SK-N-SH treated with all-trans-retinoic acid at 6 μM for 48 hours (cell line): ENCODE measurements around the gene MS4A4A.

Experiments
- ARNTL ChIP-seq: fragments of 450-650 bp; formaldehyde crosslinking; IDR thresholded peaks from 2 replicates; pipeline ENCODE4 v1.5.0; 2020; ENCODE audit warnings: low read depth, mild to moderate bottlenecking, moderate library complexity, borderline replicate concordance
- OSR1 ChIP-seq: fragments of 250-450 bp; sonication (Bioruptor Pico); IDR thresholded peaks from 2 replicates; pipeline ENCODE4 v1.8.0; 2022; ENCODE audit warnings: moderate library complexity, mild to moderate bottlenecking, inconsistent platforms
- POU6F1 ChIP-seq: fragments of 250-450 bp; sonication (Bioruptor Pico); IDR thresholded peaks from 2 replicates; pipeline ENCODE4 v1.8.0; 2021; ENCODE audit warnings: low read depth, mild to moderate bottlenecking, moderate library complexity, borderline replicate concordance
- TCF4 ChIP-seq: fragments of 250-450 bp; sonication (Bioruptor Pico); IDR thresholded peaks from 2 replicates; pipeline ENCODE4 v1.8.0; 2021; ENCODE audit warnings: mild to moderate bottlenecking, moderate library complexity, borderline replicate concordance
- TSHZ2 ChIP-seq: fragments of 250-450 bp; sonication (Bioruptor Pico); IDR thresholded peaks from 2 replicates; pipeline ENCODE4 v1.5.0; 2020; ENCODE audit warnings: mild to moderate bottlenecking, moderate library complexity
- ZFP30 ChIP-seq: fragments of 450-650 bp; formaldehyde crosslinking; IDR thresholded peaks from 2 replicates; pipeline ENCODE4 v1.5.0; 2022; ENCODE audit warnings: mild to moderate bottlenecking, moderate library complexity
- ZNF8 ChIP-seq: fragments of 450-650 bp; formaldehyde crosslinking; IDR thresholded peaks from 2 replicates; pipeline ENCODE4 v1.5.0; 2020; ENCODE audit warnings: mild to moderate bottlenecking, moderate library complexity

- no peak for TF ChIP-seq ZNF8
- no peak for TF ChIP-seq ZFP30 (CRISPR knock-in tag)
- TF ChIP-seq OSR1 (CRISPR knock-in tag), result no peak
- no peak for TF ChIP-seq ARNTL (CRISPR knock-in tag)
- no peak for TF ChIP-seq TSHZ2 (CRISPR knock-in tag)
- no peak for TF ChIP-seq POU6F1 (CRISPR knock-in tag)
- no peak for TF ChIP-seq TCF4 (CRISPR knock-in tag)
These were observed 52.4 kb downstream of the MS4A4A start for GRCh38 chr11:60332846-60333245.
